ENCODE results near the gene ST3GAL6.

GRCh38 chr3:98766924-98767323 lies 3.8 kb downstream of the ST3GAL6 start:
- TF ChIP-seq PBX3 (CRISPR knock-in tag; IDR thresholded peaks at IDR 0.05) (no peak), CTCF (tag by site-specific recombination; IDR thresholded peaks at IDR 0.05) (no peak), KLF17 (tag by site-specific recombination; IDR thresholded peaks at IDR 0.05) (no peak), ZNF274 (IDR thresholded peaks at IDR 0.05; ENCODE audit: low read length) (no peak), ZNF274 (tag by site-specific recombination; IDR thresholded peaks at IDR 0.05; ENCODE audit: borderline replicate concordance) (no peak), ZNF18 (tag by site-specific recombination; IDR thresholded peaks at IDR 0.05) (no peak), ZFP41 (tag by site-specific recombination; IDR thresholded peaks at IDR 0.05; ENCODE audit: borderline replicate concordance) (no peak), ZNF830 (tag by site-specific recombination; IDR thresholded peaks at IDR 0.05; ENCODE audit: low read depth) (no peak), HOXA7 (CRISPR knock-in tag; IDR thresholded peaks at IDR 0.05; ENCODE audit: borderline replicate concordance) (no peak), ELK4 (IDR thresholded peaks at IDR 0.05; ENCODE audit: borderline replicate concordance, low read depth, low read length) (no peak)

Measured in HEK293 (cell line).